A549 (cell line): ENCODE results near the gene RELL1. TPM values are rescaled to one million over a fixed set of nuclear protein-coding genes. Genes with fewer than 3 reads are reported as not detected.
A peak's percentile ranks its signal among the peaks of the same experiment; 100 is the strongest.

Experiments
- ATAC-seq, 2 experiments: fragments of 200-7000 bp in 1 of 2; fragments of >200 bp in 1 of 2; cut with Nextera tagmentation in 1 of 2; cut with Tn5 transposase in 1 of 2; 3 replicates each; pipeline versions ENCODE4 v1.8.0 to v1.9.1; 2018 to 2020; ENCODE audit warnings: mild to moderate bottlenecking in 1 of 2, moderate library complexity in 1 of 2
- CTCF ChIA-PET: fragments of 300-600 bp; sonication (Branson Sonifier 250); formaldehyde crosslinking; extraction: SDS; loops from one replicate; lab custom pipeline; 2021; ENCODE audit warnings: antibody characterized with exemption, inconsistent platforms; lab: Yijun Ruan, JAX
- POLR2A ChIA-PET: fragments of 350-600 bp; formaldehyde crosslinking; extraction: SDS; loops from one replicate; lab custom pipeline; 2021; ENCODE audit warnings: antibody characterized with exemption, inconsistent platforms; lab: Yijun Ruan, JAX
- DNase-seq, 2 experiments: peaks; one replicate each; pipeline versions ENCODE4 v3.0.0 to v3.0.0-alpha.2; 2011 to 2016; ENCODE audit warnings: low read depth in 1 of 2, low spot score in 1 of 2
- FAIRE-seq: peaks from 2 replicates; lab custom pipeline; 2011; peaks lifted over from hg19 to GRCh38; lab: Jason Lieb, UNC
- H3K27ac ChIP-seq, 2 experiments: fragments of >200 bp; sonication (Bioruptor Twin); formaldehyde crosslinking; 3 replicates each; pipeline ENCODE4 v1.5.1; 2016 to 2017
- H3K4me1 ChIP-seq: fragments of >200 bp; sonication (Bioruptor Twin); formaldehyde crosslinking; 3 replicates; pipeline ENCODE4 v1.6.1; 2016
- H3K4me2 ChIP-seq: fragments of >200 bp; sonication (Bioruptor Twin); formaldehyde crosslinking; 3 replicates; pipeline ENCODE4 v1.6.1; 2016
- H3K4me3 ChIP-seq: fragments of >200 bp; sonication (Bioruptor Twin); formaldehyde crosslinking; 3 replicates; pipeline ENCODE4 v1.5.1; 2016
- H3K9me3 ChIP-seq: fragments of >200 bp; sonication (Bioruptor Twin); formaldehyde crosslinking; 3 replicates; pipeline ENCODE4 v1.6.1; 2016
- BCL3 ChIP-seq: fragments of >200 bp; sonication (Bioruptor Twin); formaldehyde crosslinking; IDR thresholded peaks from 3 replicates; pipeline ENCODE4 v1.6.1; 2016
- CBX2 ChIP-seq: fragments of 200-600 bp; sonication (generic); IDR thresholded peaks from 2 replicates; pipeline ENCODE4 v1.6.1; 2016; ENCODE audit warnings: low read depth, mild to moderate bottlenecking, borderline replicate concordance
- CEBPB ChIP-seq, 2 experiments: fragments of >200 bp in 1 of 2; sonication (Bioruptor Twin) in 1 of 2; formaldehyde crosslinking in 1 of 2; IDR thresholded peaks; 2 replicates each; pipeline ENCODE4 v1.6.1; 2012 to 2016
- CHD4 ChIP-seq: fragments of 200-600 bp; sonication (generic); IDR thresholded peaks from 2 replicates; pipeline ENCODE4 v1.6.1; 2016; ENCODE audit warnings: antibody characterized with exemption, mild to moderate bottlenecking, borderline replicate concordance
- CTCF ChIP-seq: fragments of >200 bp; sonication (Bioruptor Twin); formaldehyde crosslinking; IDR thresholded peaks from 3 replicates; pipeline ENCODE4 v1.5.1; 2016
- E2F6 ChIP-seq: IDR thresholded peaks from 2 replicates; pipeline ENCODE4 v1.6.1; 2012; ENCODE audit warnings: low read depth, borderline replicate concordance
- ELK1 ChIP-seq: fragments of 150-350 bp; IDR thresholded peaks from 2 replicates; pipeline ENCODE4 v1.6.1; 2014; ENCODE audit warnings: low read depth, mild to moderate bottlenecking, low read length
- FOSL2 ChIP-seq, 2 experiments: fragments of 450-650 bp in 1 of 2; fragments of >200 bp in 1 of 2; sonication (Bioruptor Twin) in 1 of 2; formaldehyde crosslinking; IDR thresholded peaks; 2 replicates each; pipeline versions ENCODE4 v1.5.0 to v1.6.1; 2016 to 2020; ENCODE audit warnings: mild to moderate bottlenecking in 1 of 2, moderate library complexity in 1 of 2
- GATA3 ChIP-seq: IDR thresholded peaks from 2 replicates; pipeline ENCODE4 v1.6.1; 2012; ENCODE audit warnings: borderline replicate concordance
- JUN ChIP-seq, 2 experiments: fragments of >200 bp; sonication (Bioruptor Twin); formaldehyde crosslinking; IDR thresholded peaks; 2 replicates in 1 of 2; 3 replicates in 1 of 2; pipeline ENCODE4 v1.6.1; 2016 to 2017
- KDM1A ChIP-seq: fragments of 200-600 bp; sonication (generic); IDR thresholded peaks from 2 replicates; pipeline ENCODE4 v1.6.1; 2016; ENCODE audit warnings: low read depth, mild to moderate bottlenecking
- MAX ChIP-seq: IDR thresholded peaks from 2 replicates; pipeline ENCODE4 v1.6.1; 2012
- MYC ChIP-seq: IDR thresholded peaks from 2 replicates; pipeline ENCODE4 v1.6.1; 2012; ENCODE audit warnings: mild to moderate bottlenecking, inconsistent platforms, low read length, improper control_type of control experiment, borderline replicate concordance
- NR3C1 ChIP-seq: fragments of >200 bp; sonication (Bioruptor Twin); formaldehyde crosslinking; IDR thresholded peaks from 3 replicates; pipeline ENCODE4 v1.6.1; 2017
- POLR2A ChIP-seq: IDR thresholded peaks from 2 replicates; pipeline ENCODE4 v1.6.1; 2012; ENCODE audit warnings: mild to moderate bottlenecking, low read length
- POLR2AphosphoS2 ChIP-seq: conservative IDR thresholded peaks from 2 replicates; pipeline ENCODE4 v1.6.1; 2012; ENCODE audit warnings: low read length, improper control_type of control experiment, inconsistent platforms
- RAD21 ChIP-seq, 2 experiments: fragments of >200 bp in 1 of 2; sonication (Bioruptor Twin) in 1 of 2; formaldehyde crosslinking in 1 of 2; IDR thresholded peaks in 1 of 2; conservative IDR thresholded peaks in 1 of 2; 2 replicates in 1 of 2; 3 replicates in 1 of 2; pipeline ENCODE4 v1.6.1; 2012 to 2018; ENCODE audit warnings: inconsistent platforms in 1 of 2
- RNF2 ChIP-seq: fragments of 200-600 bp; sonication (generic); IDR thresholded peaks from 2 replicates; pipeline ENCODE4 v1.6.1; 2016; ENCODE audit warnings: low read depth, mild to moderate bottlenecking, antibody characterized with exemption, moderate library complexity, borderline replicate concordance
- SREBF2 ChIP-seq: fragments of 450-650 bp; IDR thresholded peaks from 2 replicates; pipeline ENCODE4 v1.6.1; 2014; ENCODE audit warnings: mild to moderate bottlenecking, moderate library complexity
- TFCP2L1 ChIP-seq: fragments of 250-450 bp; sonication (Bioruptor Pico); IDR thresholded peaks from 2 replicates; pipeline ENCODE4 v1.5.0; 2021; ENCODE audit warnings: mild to moderate bottlenecking
- USF2 ChIP-seq: fragments of 450-650 bp; IDR thresholded peaks from 2 replicates; pipeline ENCODE4 v1.6.1; 2014; ENCODE audit warnings: antibody characterized with exemption
- ZC3H11A ChIP-seq: fragments of 450-650 bp; IDR thresholded peaks from 2 replicates; pipeline ENCODE4 v1.6.1; 2014; ENCODE audit warnings: antibody characterized with exemption, mild to moderate bottlenecking
- ZSCAN20 ChIP-seq: fragments of 250-450 bp; sonication (Bioruptor Pico); IDR thresholded peaks from 2 replicates; pipeline ENCODE4 v1.8.0; 2022; ENCODE audit warnings: mild to moderate bottlenecking, moderate library complexity
- WGBS: methylation state at CpG from one replicate; pipeline ENCODE4 v1.1.6; 2017; ENCODE audit errors: missing lambda C conversion rate; 5-methylcytosine and 5-hydroxymethylcytosine counted together
- polyA minus RNA-seq: library from RNA; depleted of rRNA, polyadenylated mRNA; stranded (reverse); fragments of >200 nt; gene quantifications from 2 replicates; pipeline ENCODE4 v1.2.3, GENCODE V29; 2011; rRNA and poly(A)+ RNA removed
- polyA plus RNA-seq, 4 experiments: library from polyadenylated mRNA; depleted of rRNA in 3 of 4; stranded (reverse); fragments of >200 nt; fragmentation: RNase III in 1 of 4; extraction: RNeasy Plus Mini Kit Qiagen cat#74134 plus additional on column Dnase treatment in 1 of 4; gene quantifications; 2 replicates in 3 of 4; 3 replicates in 1 of 4; pipeline ENCODE4 v1.2.3, GENCODE V29; 2011 to 2017

RELL1 gene
- polyA plus RNA-seq (2011; rRNA removed) = 7.9 and 9.6 TPM in 2 replicates
- polyA plus RNA-seq (2012; cell fraction: cytosol; rRNA removed) = 3.5 and 4.7 TPM in 2 replicates
- polyA plus RNA-seq (2012; cell fraction: nucleus; rRNA removed) = 2.5 and 3.3 TPM in 2 replicates
- 4.9 to 5.8 TPM (median 5.0 TPM) in 3 replicates for polyA plus RNA-seq (2017; fragmentation: RNase III; extraction: RNeasy Plus Mini Kit Qiagen cat#74134 plus additional on column Dnase treatment)
- 24.9 and 28.2 TPM in 2 replicates for polyA minus RNA-seq

- no peaks in the 10 kb centered on the region for H3K9me3 ChIP-seq
- no peak for FAIRE-seq
- DNase-seq = peak; percentile 79 to 98
- H3K4me1 ChIP-seq = peaks cover 21% of the 10 kb centered on the region
- POLR2A ChIA-PET = interaction anchor here (0.7 to 1.5 kb wide), 3 partner anchors 22 to 115 kb away, joined by 3 to 6 read pairs (median 5); no protein-coding TSS in a partner anchor
- TF ChIP-seq MYC (0 out of 2 replicates have a peak, but pooled peaks have one; percentile 15), ZSCAN20 (CRISPR knock-in tag) (no peak), E2F6 (peak; percentile 92), MAX (peak; percentile 66), CTCF (no peak), GATA3 (no peak), RNF2 (no peak), FOSL2 (IDR thresholded peaks at IDR 0.05) (no peak), FOSL2 (CRISPR knock-in tag; IDR thresholded peaks at IDR 0.05) (no peak), NR3C1 (no peak), CBX2 (no peak), CEBPB (IDR thresholded peaks at IDR 0.05) (no peak), POLR2AphosphoS2 (no peak), USF2 (peak; percentile 91), BCL3 (no peak), RAD21 (conservative IDR thresholded peaks at IDR 0.05 in 1 of 2, IDR thresholded peaks at IDR 0.05 in 1 of 2) (no peak), ELK1 (no peak), JUN (IDR thresholded peaks at IDR 0.05) (no peak), TFCP2L1 (CRISPR knock-in tag) (no peak), SREBF2 (no peak), CHD4 (no peak), POLR2A (peak; percentile 18; the same call in 1 of the 2 replicates), ZC3H11A (no peak), KDM1A (no peak)
- CTCF ChIA-PET = interaction anchor here (1.0 to 1.1 kb wide), 2 partner anchors 83 to 115 kb away, joined by 3 to 4 read pairs; no protein-coding TSS in a partner anchor
- peak within 1 kb of the TSS; percentile 88 to 99 for H3K27ac ChIP-seq
- peak; percentile 88 to 91 for ATAC-seq
- 1% methylated on average over 16 of the region's 58 CpGs for WGBS
- H3K4me3 ChIP-seq = peak within 1 kb of the TSS; percentile 97
- H3K4me2 ChIP-seq = peak within 1 kb of the TSS; percentile 96
Observed at GRCh38 chr4:37686373-37687193, at the start of gene RELL1. Gene RELL1 (minus strand): TSS chr4:37686376. CDS start chr4:37686287, 89 bp downstream.
